Measurements from ENCODE around the gene RNLS.
A peak's percentile ranks its signal among the peaks of the same experiment; 100 is the strongest.

RNLS gene

DNA sequence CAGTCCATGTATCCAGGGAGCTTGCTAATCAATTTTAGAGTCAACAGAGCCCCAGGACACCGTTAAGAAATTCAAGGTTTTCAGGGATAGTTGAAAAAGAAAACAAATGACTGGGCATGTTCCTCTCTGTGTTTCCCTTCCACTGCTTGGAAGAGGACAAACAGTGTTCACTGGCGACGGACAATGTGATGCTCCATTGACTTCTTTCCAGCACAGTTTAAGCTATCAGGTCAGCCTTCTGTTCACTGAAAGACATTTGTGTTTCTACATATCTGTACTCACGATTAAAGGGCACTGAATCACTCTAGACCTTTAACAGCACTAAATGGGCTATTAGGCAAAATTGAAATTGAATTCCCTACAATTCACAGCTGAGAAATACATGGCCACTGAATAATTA lies 123.6 kb downstream of the RNLS start:
- DNase-seq, result no peak
- Mint-ChIP-seq H3K4me3 (no peak overlapping the region), H3K36me3 (ENCODE audit: low read depth) (no peaks in the 10 kb centered on the region), H3K27ac (peak overlapping the region; percentile 68), H3K27me3 (ENCODE audit: low read depth, poor library complexity) (peaks cover 2% of the 10 kb centered on the region), H3K4me1 (peaks cover 27% of the 10 kb centered on the region), H3K9me3 (no peaks in the 10 kb centered on the region)
- TF ChIP-seq CTCF (IDR thresholded peaks at IDR 0.05), result no peak

GRCh38 chr10:88458209-88458608 lies 124.9 kb downstream of the RNLS start:
- H3K36me3 Mint-ChIP-seq (ENCODE audit: low read depth), result no peaks in the 10 kb centered on the region
- H3K4me3 Mint-ChIP-seq, result no peak overlapping the region
- peaks cover 2% of the 10 kb centered on the region for H3K27me3 Mint-ChIP-seq (ENCODE audit: low read depth, poor library complexity)
- no peak for TF ChIP-seq CTCF (IDR thresholded peaks at IDR 0.05)
- DNase-seq, result no peak
- no peaks in the 10 kb centered on the region for H3K9me3 Mint-ChIP-seq
- no peak overlapping the region for H3K27ac Mint-ChIP-seq
- peaks cover 27% of the 10 kb centered on the region for H3K4me1 Mint-ChIP-seq

GRCh38 chr10:88457660-88458059 lies 125.5 kb downstream of the RNLS start:
- Mint-ChIP-seq H3K36me3 (ENCODE audit: low read depth) (no peaks in the 10 kb centered on the region), H3K4me3 (no peak overlapping the region), H3K27me3 (ENCODE audit: low read depth, poor library complexity) (peaks cover 2% of the 10 kb centered on the region), H3K9me3 (no peaks in the 10 kb centered on the region), H3K4me1 (peaks cover 27% of the 10 kb centered on the region), H3K27ac (no peak overlapping the region)
- no peak for DNase-seq
- TF ChIP-seq CTCF (IDR thresholded peaks at IDR 0.05), result no peak

- Mint-ChIP-seq H3K9me3 (no peaks in the 10 kb centered on the region), H3K27me3 (ENCODE audit: low read depth, poor library complexity) (peaks cover 2% of the 10 kb centered on the region), H3K4me3 (no peak overlapping the region), H3K36me3 (ENCODE audit: low read depth) (no peaks in the 10 kb centered on the region), H3K4me1 (peaks cover 27% of the 10 kb centered on the region), H3K27ac (no peak overlapping the region)
- DNase-seq, result no peak
- TF ChIP-seq CTCF (IDR thresholded peaks at IDR 0.05), result no peak
These were observed 126.4 kb downstream of the RNLS start for GRCh38 chr10:88456730-88457129.

DNA sequence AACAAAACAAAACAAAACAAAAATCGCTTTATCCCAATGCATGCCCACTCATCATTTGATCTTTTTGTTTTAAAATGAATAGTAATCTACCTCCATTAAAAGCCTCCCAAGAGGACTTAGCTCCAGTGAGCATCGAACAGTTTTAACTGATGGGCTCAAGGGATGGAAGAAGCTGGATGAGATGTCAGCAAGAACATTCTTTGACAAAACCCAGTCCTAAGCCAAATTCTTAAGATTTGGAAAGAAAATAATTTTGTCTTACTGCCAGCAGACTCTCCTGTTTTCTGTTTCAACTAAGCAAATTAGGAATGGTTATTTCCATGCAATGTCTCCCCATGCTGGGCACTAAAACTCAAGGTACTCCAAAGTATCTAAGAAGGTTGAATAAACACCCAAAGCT lies 127.3 kb downstream of the RNLS start:
- Mint-ChIP-seq H3K4me1 (peaks cover 24% of the 10 kb centered on the region), H3K4me3 (no peak overlapping the region), H3K27me3 (ENCODE audit: low read depth, poor library complexity) (peaks cover 2% of the 10 kb centered on the region), H3K9me3 (no peaks in the 10 kb centered on the region), H3K36me3 (ENCODE audit: low read depth) (no peaks in the 10 kb centered on the region), H3K27ac (no peak overlapping the region)
- TF ChIP-seq CTCF (IDR thresholded peaks at IDR 0.05), result no peak
- DNase-seq, result no peak

GRCh38 chr10:88450201-88450600 lies 132.9 kb downstream of the RNLS start:
- peaks cover 3% of the 10 kb centered on the region for H3K27me3 Mint-ChIP-seq (ENCODE audit: low read depth, poor library complexity)
- no peak for TF ChIP-seq CTCF (IDR thresholded peaks at IDR 0.05)
- DNase-seq, result no peak
- H3K4me1 Mint-ChIP-seq, result peaks cover 18% of the 10 kb centered on the region
- H3K9me3 Mint-ChIP-seq, result peaks cover 5% of the 10 kb centered on the region
- peak overlapping the region; percentile 17 for H3K27ac Mint-ChIP-seq
- no peak overlapping the region for H3K4me3 Mint-ChIP-seq
- no peaks in the 10 kb centered on the region for H3K36me3 Mint-ChIP-seq (ENCODE audit: low read depth)

All from nephron progenitor cell (in vitro differentiated cells).